Endothelial cell of hepatic sinusoid (primary cell): Measurements from ENCODE around the gene S100A12.
"Not testable (repeated sequence)": the region's sequence is repeated elsewhere in the genome, so short reads cannot be mapped to it uniquely, and the experiment has no call there.

Experiments used
- in situ Hi-C: cut with HindIII; loops from 2 replicates; pipeline ENCODE4 v1.10.0; 2017; ENCODE audit warnings: low sequenced_read_pairs

Gene S100A12

DNA sequence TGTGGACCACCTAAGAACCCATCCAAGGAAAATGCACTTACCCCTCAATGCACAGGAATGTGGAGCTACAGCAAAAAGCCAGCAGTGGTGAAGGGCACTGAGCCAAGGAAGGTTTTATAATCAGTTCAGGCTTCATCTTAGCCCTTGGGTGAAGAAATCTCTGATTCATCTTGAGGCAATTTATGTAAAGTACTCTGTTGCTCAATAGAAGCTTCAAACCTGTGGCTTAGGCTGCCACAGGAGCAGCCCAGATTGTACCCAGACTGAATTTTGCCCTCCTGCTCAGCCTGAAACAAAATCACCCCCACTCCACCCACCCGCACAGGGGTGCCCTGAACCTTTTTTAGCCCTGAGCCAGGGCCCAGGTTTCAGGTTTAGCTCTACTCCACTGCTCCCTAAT, at the start of gene S100A12:
Gene S100A12 (minus strand): TSS at position 111 of the 400 bp plus-strand sequence. CDS start 1,029 bp downstream, outside the sequence.
- in situ Hi-C loops: loop anchor here (5.0 kb wide), 1 partner anchor 92 kb away; no protein-coding TSS in a partner anchor

DNA sequence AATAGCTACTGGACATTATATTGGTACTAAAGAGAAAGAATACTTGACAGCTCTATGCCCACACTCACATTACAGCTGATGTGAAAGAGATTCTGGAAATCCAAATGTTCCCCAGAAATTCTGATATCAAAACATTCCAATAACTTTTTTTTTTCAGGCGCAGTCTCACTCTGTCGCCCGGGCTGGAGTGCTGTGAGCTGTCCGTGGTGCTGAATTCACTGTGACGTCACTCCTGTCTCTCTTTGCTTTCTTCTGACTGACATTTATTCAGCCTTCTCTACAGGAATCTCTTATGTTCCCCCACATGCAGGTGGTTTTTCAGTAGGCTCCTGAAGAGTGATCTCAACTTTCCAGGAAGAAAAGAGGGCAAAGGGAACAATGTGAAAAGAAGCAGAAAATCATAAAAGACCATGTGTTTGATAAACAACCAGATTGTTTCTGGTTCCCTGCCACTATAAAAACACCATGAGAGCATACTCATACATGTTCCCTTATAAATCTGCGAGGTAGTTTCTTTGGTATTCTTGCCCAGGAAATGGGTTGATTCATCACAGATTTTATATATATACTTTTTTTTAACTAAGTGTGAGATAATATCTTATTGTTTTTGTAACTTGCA, 47.1 kb upstream of the S100A12 start:
- in situ Hi-C loops: no loop called here

DNA sequence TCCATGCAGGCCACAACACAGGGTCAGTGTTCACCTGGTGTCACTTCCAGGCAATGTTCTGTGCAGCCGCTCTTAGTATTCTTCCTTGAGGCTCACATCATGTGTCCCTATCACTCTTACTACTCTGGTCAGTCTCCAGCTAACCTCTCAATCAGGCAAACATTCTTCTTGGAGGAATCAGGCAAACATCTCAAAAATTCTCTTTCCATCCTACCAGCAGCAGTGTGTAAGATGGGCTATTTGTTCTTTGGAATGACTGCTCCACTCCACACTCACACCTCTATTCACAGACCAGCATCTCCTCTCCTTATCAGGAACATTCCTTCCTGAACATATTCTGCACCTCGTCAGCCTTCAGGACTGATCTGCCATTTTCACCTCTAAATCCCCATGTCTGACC, 44.9 kb upstream of the S100A12 start:
- in situ Hi-C loops: no loop called here

DNA sequence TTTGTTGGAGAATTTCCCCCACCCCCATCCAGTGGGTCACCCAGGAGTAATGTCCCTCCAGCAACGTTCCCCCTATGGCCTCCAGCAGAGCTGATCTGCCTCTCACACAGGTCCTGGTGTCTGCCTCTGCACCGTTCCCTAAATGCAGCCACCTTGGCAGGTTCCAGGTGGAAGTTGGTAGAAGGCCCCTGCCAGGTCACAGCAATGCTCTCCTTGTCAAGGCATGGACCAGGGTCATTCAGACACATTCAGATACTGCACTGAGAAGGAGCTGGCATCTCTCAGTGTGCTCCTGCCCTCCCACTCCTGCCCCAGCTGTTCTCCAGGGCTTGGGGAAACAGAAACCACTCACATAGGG, 44.0 kb upstream of the S100A12 start:
- in situ Hi-C loops: not testable (repeated sequence)

DNA sequence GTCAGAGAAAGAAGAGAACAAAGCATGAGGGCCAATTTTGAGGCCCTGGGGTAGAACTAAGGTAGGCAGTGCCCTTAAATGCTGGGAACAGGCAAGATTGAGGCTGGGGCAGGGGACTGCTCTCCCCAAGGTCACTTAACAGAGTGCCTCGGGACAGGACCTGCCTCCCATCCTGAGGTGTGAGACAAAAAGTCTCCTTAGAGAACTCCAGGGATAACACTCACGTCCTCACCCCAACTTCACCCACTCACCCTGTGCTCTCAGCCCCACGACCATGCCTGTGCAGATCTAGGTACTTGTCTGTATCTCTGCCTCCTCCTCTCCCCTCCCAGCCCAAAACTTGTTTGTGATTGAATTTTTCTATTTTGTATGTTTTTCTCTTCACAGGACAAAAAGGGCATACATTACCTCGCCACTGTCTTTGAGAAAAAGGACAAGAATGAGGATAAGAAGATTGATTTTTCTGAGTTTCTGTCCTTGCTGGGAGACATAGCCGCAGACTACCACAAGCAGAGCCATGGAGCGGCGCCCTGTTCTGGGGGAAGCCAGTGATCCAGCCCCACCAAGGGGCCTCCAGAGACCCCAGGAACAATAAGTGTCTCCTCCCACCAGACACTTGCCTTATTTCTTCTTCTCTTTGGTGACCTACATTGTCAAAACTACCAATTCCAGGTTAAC, 43.5 kb upstream of the S100A12 start:
- in situ Hi-C loops: not testable (repeated sequence)

DNA sequence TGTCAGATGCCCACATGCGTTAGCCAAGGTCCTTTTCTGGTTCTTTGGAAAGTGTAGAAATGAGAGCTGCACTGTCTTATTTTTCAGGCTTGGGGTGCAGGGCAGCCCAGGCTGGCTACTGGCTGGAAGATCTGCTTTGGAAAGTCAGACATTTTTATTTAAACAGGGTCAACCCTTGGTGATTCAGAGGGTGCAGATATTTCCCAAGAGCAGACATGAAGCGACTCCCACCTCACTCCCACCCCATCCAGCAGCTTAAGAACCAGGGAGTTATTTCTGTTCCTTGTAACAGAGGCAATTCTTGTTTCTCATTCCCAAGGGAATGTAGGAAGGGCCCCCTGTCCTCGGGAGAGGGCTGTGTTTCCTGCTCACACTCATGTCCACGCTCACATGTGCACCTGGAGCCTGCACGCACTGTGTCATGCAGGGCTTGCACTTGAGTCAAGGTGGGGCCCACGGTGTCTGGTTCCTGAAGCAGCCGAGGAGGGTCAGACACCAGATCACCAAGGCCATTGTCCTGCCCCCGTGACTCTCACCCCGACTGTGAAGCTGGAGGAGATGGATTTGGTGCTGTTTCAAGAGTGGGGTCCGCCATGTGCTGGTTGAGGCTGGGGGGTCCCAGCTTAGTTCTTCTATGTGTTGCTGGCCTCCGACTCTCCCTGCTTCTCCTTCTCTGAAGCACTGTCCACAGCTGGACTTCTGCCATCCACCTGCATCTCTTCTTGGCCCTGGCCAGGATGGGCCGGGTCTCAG, 41.9 kb upstream of the S100A12 start:
- in situ Hi-C loops: no loop called here

DNA sequence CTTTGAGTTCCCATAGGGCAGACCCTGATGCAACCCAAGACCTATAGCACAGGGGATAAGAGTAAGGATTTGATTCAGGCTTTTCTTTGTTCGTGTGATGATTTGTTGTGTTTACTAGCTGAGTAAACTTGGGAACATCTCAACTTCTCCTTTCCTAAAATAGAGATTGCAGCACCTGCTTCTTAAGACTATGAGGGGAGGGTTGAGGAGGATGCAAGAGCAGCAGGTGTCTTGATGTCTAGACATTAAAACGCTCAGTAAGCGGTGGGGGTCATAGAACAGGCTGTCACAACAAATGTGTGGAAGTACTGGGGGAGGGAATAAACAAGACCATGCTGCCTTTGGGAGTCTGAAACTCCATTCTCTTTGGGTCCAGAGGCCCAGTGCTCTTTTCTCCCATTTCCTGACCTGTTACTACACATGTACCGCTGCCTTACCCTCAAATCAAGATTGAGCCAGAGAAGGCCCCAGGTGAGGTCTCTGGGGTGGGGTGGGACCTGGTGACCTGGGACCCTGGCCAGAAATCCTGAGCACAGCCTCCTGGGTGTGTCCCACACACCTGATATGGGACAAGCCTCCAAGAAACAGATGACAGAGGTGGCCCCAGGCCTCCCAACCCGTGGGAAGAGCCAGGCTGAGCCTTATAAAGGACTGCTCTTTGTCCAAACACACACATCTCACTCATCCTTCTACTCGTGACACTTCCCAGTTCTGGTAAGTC, 40.6 kb upstream of the S100A12 start, which contains the start of gene S100A7A:
Gene S100A7A (plus strand): TSS at position 671 of the 721 bp plus-strand sequence. CDS start 1,563 bp downstream, outside the sequence.
- in situ Hi-C loops: no loop called here

DNA sequence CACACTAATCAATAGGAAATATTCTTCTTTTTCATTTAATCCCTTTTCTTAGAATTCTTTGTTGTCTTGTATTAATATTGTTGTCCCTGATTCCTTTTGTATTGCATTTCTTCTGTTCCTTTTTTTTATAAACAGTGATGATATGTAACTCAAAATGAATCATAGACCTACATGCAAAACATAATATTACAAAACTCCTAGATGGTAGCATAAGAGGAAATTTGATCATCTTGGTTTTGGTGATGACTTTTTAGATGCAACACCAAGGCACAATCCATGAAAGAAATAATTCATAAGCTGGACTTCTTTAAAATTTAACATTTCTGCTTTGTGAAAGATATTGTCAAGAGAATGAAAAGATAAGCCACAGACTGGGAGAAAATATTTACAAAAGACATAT, 38.5 kb upstream of the S100A12 start:
- in situ Hi-C loops: not testable (repeated sequence)

DNA sequence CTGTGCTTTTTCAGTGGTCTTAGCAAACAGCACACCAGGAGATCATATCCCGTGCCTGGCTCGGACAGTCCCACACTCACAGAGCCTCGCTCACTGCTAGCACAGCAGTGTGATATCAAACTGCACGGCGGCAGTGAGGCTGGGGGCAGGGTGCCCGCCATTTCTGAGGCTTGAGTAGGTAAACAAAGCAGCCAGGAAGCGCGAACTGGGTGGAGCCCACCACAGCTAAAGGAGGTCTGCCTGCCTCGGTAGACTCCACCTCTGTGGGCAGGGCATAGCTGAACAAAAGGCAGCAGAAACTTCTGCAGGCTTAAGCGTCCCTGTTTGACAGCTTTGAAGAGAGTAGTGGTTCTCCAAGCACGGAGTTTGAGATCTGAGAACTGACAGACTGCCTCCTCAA, 31.9 kb upstream of the S100A12 start:
- in situ Hi-C loops: loop anchor here (10.0 kb wide), 1 partner anchor 52 kb away; the partner anchor contains the start of gene S100A9

DNA sequence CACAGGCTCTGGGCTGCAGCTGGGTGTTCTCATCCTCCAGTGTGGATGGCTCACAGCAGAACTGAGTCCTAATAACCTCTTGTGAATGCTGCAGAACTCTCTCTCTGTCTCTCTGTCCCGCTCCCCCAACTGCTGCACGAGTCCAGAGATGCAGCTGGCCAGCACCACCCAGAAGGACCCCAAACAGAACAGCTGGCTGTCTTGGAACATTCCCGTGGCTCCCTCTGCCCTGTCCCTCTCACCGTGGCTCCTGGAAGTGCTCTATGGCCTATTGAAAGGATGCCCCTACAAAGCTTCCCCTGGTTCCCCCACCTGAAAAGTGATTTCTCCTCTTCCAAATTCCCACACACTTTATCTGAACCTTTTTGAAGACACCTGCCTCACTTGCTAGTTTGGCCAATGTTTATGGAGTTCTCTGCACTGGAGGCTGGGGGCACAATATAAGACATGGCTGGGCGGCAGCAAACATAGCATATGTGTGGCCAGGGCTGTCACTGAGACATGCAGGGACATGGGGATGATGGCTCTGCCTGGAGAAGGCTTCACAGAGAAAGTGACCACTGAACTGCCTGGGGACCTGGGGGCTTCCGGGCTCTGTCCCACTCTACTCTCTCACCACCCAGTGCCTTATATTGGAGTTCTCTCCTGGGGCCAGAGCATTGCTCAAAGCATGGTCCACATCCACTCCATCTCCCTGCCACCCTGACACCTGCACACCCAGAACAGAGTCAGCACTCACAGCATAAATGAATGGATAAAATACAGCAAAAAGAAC, 30.6 kb upstream of the S100A12 start:
- in situ Hi-C loops: loop anchor here (10.0 kb wide), 1 partner anchor 51 kb away; the partner anchor contains the start of gene S100A9

DNA sequence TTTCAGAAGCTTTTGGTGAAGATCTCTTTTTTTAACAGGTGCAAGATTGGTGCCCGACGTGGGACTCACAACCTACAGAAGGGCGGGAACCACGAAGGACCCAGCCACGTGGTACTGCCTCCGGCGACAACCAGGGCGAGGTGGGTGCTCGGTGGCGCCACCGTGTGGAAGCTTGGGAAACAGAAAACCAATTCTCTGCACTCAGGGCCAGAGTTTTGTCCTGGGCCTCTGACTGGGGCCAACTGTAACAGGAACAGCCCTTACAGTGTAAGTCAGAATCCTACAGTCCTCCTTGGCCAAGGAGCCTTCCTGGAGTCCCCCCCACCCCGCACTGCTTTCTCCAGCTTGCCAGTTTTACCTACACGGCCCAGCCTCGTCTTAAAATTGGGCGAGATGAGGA, 29.3 kb upstream of the S100A12 start:
- in situ Hi-C loops: loop anchor here (10.0 kb wide), 1 partner anchor 50 kb away; the partner anchor contains the start of gene S100A9

DNA sequence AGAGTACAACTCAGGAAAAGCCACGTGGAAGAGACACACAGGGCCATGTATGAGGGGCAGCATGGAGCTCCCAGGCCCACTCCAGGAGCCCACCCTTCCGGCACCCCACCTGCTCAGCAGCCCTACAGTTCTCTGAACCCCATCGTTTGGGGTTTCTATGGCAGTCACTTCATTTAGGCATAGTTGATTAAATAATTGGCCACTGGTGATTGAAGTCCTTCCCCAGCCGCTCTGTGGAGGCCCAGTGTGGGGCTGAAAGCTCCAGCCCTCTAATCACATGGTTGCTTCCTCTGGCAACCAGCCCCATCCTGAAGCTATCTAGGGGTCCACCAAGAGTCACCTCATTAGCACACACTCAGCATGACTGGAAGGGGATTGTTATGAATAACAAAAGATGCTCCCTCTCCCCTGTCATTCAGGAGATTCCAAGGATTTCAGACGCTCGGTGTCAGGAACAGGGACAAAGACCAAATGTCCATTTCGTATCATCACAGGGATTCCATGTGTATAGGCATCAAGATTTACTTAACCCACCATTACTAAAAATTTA, 28.7 kb upstream of the S100A12 start:
- in situ Hi-C loops: loop anchor here (10.0 kb wide), 1 partner anchor 49 kb away; the partner anchor contains the start of gene S100A9

DNA sequence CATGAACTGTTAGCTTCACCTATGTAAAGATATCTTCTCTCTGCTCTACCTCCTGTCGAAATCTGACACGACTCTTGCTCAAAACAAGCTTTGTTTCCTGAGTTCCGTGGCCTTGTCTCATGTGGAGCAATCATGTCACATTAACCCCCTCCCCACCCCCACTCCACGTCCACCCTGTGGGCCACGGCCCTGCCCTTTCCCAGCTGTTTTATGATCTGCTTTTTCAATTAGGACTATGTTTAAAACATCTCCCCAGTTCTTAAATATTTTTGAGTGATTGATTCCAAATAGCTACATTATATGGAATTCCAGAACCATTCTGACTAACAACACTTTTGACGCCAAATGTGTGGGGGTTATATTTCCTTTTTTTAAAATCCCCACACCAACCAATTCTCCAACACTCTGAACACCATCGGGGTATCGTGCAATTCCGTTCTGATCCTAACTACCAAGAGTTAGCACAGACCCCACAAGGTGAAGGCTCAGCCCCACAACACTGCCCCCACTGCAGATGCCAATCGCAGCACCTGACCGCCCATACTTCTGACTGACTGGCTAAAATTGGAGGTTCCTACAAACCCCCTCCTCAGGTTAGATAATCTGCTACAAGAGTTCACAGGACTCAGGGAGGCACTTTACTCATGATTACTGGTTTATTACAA, 28.1 kb upstream of the S100A12 start:
- in situ Hi-C loops: loop anchor here (10.0 kb wide), 1 partner anchor 49 kb away; the partner anchor contains the start of gene S100A9

DNA sequence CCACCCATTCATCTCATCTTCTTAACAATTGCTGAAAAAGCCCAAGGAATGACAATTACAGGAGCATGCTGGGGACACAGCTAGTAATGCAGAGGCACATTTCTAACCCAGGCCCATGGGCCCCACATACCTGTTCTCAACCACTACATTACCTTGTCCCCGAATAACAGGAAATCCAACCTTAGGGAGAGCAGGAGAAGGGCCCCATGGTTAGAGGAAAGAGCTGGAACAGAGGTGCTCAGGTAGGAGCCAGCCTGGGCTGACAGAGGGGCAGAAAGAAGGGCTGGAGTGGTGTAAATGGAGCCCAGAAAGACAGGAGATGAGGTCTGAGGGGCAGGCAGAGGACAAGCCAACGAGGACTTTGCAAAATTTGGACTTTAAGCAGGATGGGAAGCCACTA, 26.8 kb upstream of the S100A12 start:
- in situ Hi-C loops: loop anchor here (10.0 kb wide), 1 partner anchor 47 kb away; the partner anchor contains the start of gene S100A9

DNA sequence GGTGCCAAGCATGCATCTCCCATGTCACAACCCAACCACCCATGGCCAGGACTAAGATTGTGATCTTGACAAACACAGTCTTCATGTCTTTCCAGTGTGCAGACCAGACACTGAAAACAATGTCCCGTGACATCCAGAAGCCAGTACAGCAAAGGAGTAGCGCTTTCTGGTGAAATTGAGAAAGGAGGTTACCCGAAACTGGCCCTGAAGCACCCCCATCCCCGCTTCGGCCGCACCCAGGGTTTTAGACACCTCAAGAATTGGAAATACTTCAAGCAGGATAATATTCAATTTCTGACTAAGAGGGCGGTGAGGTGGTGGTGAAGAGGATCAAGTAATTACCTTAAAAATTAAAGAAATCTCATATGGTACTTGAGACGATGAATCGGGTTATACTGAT, 26.0 kb upstream of the S100A12 start:
- in situ Hi-C loops: loop anchor here (10.0 kb wide), 1 partner anchor 47 kb away; the partner anchor contains the start of gene S100A9

DNA sequence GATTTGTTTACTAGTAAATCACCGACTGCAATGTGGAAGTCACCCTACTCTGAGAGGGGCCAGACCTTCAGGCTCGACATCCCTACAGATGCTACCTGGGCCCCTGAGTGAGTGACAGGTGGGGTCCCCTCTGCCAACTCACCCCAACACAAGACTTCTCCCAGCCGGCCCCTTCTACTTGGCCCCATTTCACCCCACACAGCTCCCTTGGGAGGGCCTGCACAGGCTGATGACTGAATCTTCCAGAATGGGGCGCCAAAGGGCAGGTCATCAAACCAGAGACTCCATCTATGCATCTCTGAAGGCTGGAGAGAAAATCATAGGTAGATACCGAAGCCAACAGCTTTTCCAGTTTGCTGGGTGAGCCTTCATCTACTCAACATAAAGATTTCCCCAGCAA, 24.8 kb upstream of the S100A12 start:
- in situ Hi-C loops: loop anchor here (10.0 kb wide), 1 partner anchor 45 kb away; the partner anchor contains the start of gene S100A9

DNA sequence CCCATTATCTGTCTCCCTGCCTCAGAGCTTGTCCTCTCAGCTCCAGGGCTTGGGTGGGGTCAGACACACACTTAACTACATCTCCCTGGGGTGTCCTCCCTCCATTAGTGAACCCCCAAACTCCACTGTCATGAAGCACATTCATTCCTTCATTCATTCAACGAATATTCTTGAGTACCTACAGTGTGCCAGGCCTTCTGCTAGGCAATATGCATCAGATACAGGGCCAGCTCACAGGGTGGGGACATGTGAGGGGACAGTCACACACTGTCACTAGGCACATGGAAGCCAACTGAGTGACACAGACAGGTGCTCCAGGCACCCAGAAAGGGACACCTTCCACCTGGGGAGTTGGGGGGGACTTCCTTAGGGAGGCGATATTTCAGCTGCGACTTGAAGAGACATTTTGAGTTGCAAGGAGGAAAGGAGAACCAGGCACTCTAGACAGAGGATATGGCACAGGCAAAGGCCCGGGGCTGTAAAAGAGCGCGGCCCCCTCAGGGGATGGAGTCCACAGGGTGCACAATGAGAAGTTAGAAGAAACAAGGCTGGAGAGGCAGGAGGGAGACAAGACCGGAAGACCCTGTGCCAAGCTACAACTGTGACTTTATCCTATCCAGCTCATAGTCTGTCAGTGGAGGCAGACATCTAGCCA, 24.1 kb upstream of the S100A12 start:
- in situ Hi-C loops: loop anchor here (10.0 kb wide), 1 partner anchor 45 kb away; the partner anchor contains the start of gene S100A9

DNA sequence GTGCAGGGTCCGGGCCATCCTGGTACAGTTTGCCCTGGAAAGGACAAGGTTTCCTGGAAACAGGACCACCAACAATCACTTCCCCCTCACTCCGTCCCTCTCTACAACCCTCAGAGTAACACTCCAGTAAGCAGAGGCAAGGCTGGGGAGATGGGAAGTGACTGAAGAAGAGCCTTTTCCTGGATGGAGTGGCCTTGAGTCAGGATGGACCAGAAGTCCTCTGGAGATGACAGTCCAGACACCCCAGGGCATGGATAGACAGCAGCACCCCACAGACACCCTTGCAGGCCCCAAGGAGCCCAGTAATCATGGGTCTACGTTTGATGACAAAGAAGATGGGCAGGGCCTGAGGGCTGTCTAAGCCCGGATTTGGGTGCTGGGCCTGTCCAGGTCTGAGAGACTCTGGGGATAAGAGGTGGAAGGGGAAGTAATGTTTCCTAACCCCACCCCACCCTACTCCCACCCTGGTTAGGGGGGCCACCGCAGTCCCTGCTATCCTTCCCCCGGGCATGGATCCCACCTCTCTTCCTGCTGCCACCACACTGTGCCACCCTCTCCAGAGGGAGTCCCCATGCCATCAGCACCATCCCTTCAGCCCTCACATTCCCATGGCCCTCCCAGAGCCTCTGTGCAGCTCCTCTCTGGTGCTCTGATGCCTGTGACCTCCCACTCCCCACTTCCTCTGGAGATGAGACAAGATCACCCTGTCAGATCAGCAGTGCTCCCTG, 22.7 kb upstream of the S100A12 start:
- in situ Hi-C loops: no loop called here
